K562 (cell line): ENCODE data around the gene RAB6B. TPM values are rescaled to one million over a fixed set of nuclear protein-coding genes. Genes with fewer than 3 reads are reported as not detected.

ENCODE experiments used
- ATAC-seq: fragments of 200-7000 bp; cut with Tn5 transposase; 3 replicates; pipeline ENCODE4 v1.9.1; 2020; ENCODE audit warnings: moderate library complexity
- BruUV-seq: library from RNA; stranded (reverse); fragments of 400-500 nt; replicated peaks from 2 replicates; lab custom pipeline; 2021; lab: Mats Ljungman, UMichigan
- CTCF ChIA-PET: fragments of 300-600 bp; formaldehyde crosslinking; extraction: SDS; loops from one replicate; lab custom pipeline; 2021; ENCODE audit warnings: low intra/inter-chr PET ratio; lab: Yijun Ruan, JAX
- POLR2A ChIA-PET: fragments of 300-600, 350-650 bp; sonication (Branson Sonifier 250); formaldehyde crosslinking; extraction: SDS; loops from one replicate; lab custom pipeline; 2021; ENCODE audit warnings: antibody characterized with exemption, inconsistent platforms; lab: Yijun Ruan, JAX
- DNase-seq, 4 experiments: peaks; one replicate each; pipeline versions ENCODE4 v3.0.0 to v3.0.0-alpha.2; 2011 to 2018; ENCODE audit warnings: low spot score in 3 of 4, mixed read lengths in 3 of 4; ENCODE audit errors: extremely low read depth in 1 of 4
- FAIRE-seq: peaks from 2 replicates; lab custom pipeline; 2011; peaks lifted over from hg19 to GRCh38; lab: Jason Lieb, UNC
- H2AFZ ChIP-seq: 2 replicates; pipeline ENCODE4 v1.6.0; 2011; ENCODE audit warnings: low read depth, low read length, control low read depth, inconsistent platforms
- H3K27ac ChIP-seq: fragments of 200-600 bp; 3 replicates; pipeline ENCODE4 v1.8.0; 2011; ENCODE audit warnings: low read depth, mild to moderate bottlenecking, control low read depth, inconsistent platforms, low read length, moderate library complexity, mixed read lengths; ENCODE audit errors: extremely low read depth
- H3K27me3 ChIP-seq, 2 experiments: fragments of 300-600 bp in 1 of 2; 2 replicates in 1 of 2; 3 replicates in 1 of 2; pipeline versions ENCODE4 v1.6.0 to v1.8.0; 2011; ENCODE audit warnings: inconsistent platforms in 2 of 2, low read length in 2 of 2, mild to moderate bottlenecking in 1 of 2, mixed read lengths in 1 of 2, moderate library complexity in 1 of 2; ENCODE audit not compliant: control insufficient read depth in 2 of 2, insufficient read depth in 2 of 2
- H3K36me3 ChIP-seq: fragments of 300-600 bp; 3 replicates; pipeline ENCODE4 v1.8.0; 2011; ENCODE audit warnings: mild to moderate bottlenecking, low read length, inconsistent platforms; ENCODE audit not compliant: control insufficient read depth, insufficient read depth
- H3K4me1 ChIP-seq, 2 experiments: fragments of 200-600 bp in 1 of 2; replicated peaks in 1 of 2; 2 replicates in 1 of 2; 3 replicates in 1 of 2; pipeline versions ENCODE4 v1.5.1 to v1.8.0; 2011; ENCODE audit warnings: inconsistent platforms in 2 of 2, low read length in 2 of 2, mild to moderate bottlenecking in 1 of 2, mixed read lengths in 1 of 2, moderate library complexity in 1 of 2; ENCODE audit not compliant: control insufficient read depth in 2 of 2, insufficient read depth in 2 of 2
- H3K4me2 ChIP-seq: 2 replicates; pipeline ENCODE4 v1.6.1; 2011; ENCODE audit warnings: low read length, control low read depth, inconsistent platforms, mixed read lengths; ENCODE audit not compliant: insufficient read depth
- H3K4me3 ChIP-seq: fragments of 200-600 bp; sonication (generic), shearing (Covaris generic); 2 replicates; pipeline ENCODE4 v1.5.1; 2016; ENCODE audit warnings: control low read depth, inconsistent platforms
- H3K79me2 ChIP-seq: fragments of 200-600 bp; 3 replicates; pipeline ENCODE4 v1.8.0; 2011; ENCODE audit warnings: low read length, inconsistent platforms; ENCODE audit not compliant: control insufficient read depth, insufficient read depth
- H3K9ac ChIP-seq, 2 experiments: 2 replicates each; pipeline versions ENCODE4 v1.6.0 to v1.6.1; 2011; ENCODE audit warnings: low read depth in 2 of 2, low read length in 2 of 2, control low read depth in 1 of 2, inconsistent platforms in 1 of 2, mild to moderate bottlenecking in 1 of 2, mixed read lengths in 1 of 2; ENCODE audit not compliant: insufficient read depth in 1 of 2
- H3K9me1 ChIP-seq: one replicate; pipeline ENCODE4 v1.6.0; 2011; ENCODE audit warnings: inconsistent platforms, mild to moderate bottlenecking, low read length, moderate library complexity; ENCODE audit not compliant: control insufficient read depth, insufficient read depth
- H3K9me3 ChIP-seq: replicated peaks from 2 replicates; pipeline ENCODE4 v1.5.1; 2011; ENCODE audit warnings: low read depth, low read length, inconsistent platforms; ENCODE audit not compliant: control insufficient read depth, insufficient read depth
- H4K20me1 ChIP-seq: replicated peaks from 2 replicates; pipeline ENCODE4 v1.6.1; 2011; ENCODE audit warnings: low read length, inconsistent platforms, mixed read lengths; ENCODE audit not compliant: control insufficient read depth, insufficient read depth
- GTF3C2 ChIP-seq: IDR thresholded peaks from 3 replicates; pipeline ENCODE4 v1.6.1; 2011; ENCODE audit warnings: borderline replicate concordance, mild to moderate bottlenecking, moderate library complexity; ENCODE audit not compliant: insufficient read length; ENCODE audit errors: extremely low read depth
- THRAP3 ChIP-seq: fragments of 450-650 bp; IDR thresholded peaks from 2 replicates; pipeline ENCODE4 v1.6.1; 2016; ENCODE audit warnings: mild to moderate bottlenecking, inconsistent platforms, borderline replicate concordance
- ZNF143 ChIP-seq: sonication (generic); formaldehyde crosslinking; IDR thresholded peaks from 2 replicates; pipeline ENCODE4 v1.9.0; 2022; ENCODE audit warnings: mild to moderate bottlenecking, missing genetic modification reagents
- WGBS: fragments of 100-300 bp; shearing (Covaris generic); methylation state at CpG from one replicate; pipeline ENCODE4 v1.1.6; 2016; ENCODE audit warnings: low coverage, mixed read lengths; ENCODE audit not compliant: insufficient coverage; ENCODE audit errors: missing lambda C conversion rate; 5-methylcytosine and 5-hydroxymethylcytosine counted together
- in situ Hi-C: fragments of 300-500 bp; cut with MboI; formaldehyde crosslinking; loops from 4 replicates; pipeline ENCODE4 v1.15.0; 2018; ENCODE audit warnings: inconsistent platforms, mixed read lengths
- intact Hi-C: fragments of 100-400 bp; cut with micrococcal nuclease; formaldehyde crosslinking; loops from 2 replicates; pipeline ENCODE4 v1.14.2; 2022
- polyA plus RNA-seq, 8 experiments: library from polyadenylated mRNA; depleted of rRNA in 4 of 8; stranded (reverse) in 5 of 8; unstranded in 3 of 8; fragments of >200 nt; fragmentation: Nextera tagmentation in 2 of 8; fragmentation: Illumina TruSeq in 1 of 8; extraction: Ambion mirVana in 2 of 8; extraction: Trizol in 1 of 8; gene quantifications; 2 replicates each; pipeline versions ENCODE4 v1.2.1 to v1.2.3, GENCODE V29; 2011 to 2014; ENCODE audit warnings: inconsistent platforms in 1 of 8, missing spikeins in 1 of 8
- total RNA-seq, 7 experiments: library from RNA; depleted of rRNA in 6 of 7; stranded (reverse); fragments of >200 nt in 6 of 7; fragmentation: Illumina TruSeq in 2 of 7; extraction: Trizol in 2 of 7; gene quantifications; 2 replicates each; pipeline versions ENCODE4 v1.2.1 to v1.2.3, GENCODE V29; 2011 to 2021; ENCODE audit warnings: low replicate concordance in 1 of 7

RAB6B gene
- total and polyA plus RNA-seq, 9 of the 15 experiments (the other 6 are each of a cell fraction or from before 2014, with no cell fraction given): 0.60 to 18.1 (median 1.5) TPM

GRCh38 chr3:133905376-133905775 lies 9.7 kb upstream of the RAB6B start (continued):
- TF ChIP-seq THRAP3: no peak

GRCh38 chr3:133901847-133902246 lies 6.2 kb upstream of the RAB6B start:
- Histone ChIP-seq H3K27me3 (no peaks in the 10 kb centered on the region), H3K27ac (no peak overlapping the region), H3K4me2 (no peak overlapping the region), H3K9ac (no peak overlapping the region)
- BruUV-seq: no TSS peak
- CTCF ChIA-PET: interaction anchor here (0.5 kb wide), 1 partner anchor 1172 kb away, joined by 3 read pairs; no protein-coding TSS in a partner anchor
- in situ Hi-C loops: loop anchor here (25.0 kb wide), 1 partner anchor 240 kb away; the partner anchor contains the start of gene TOPBP1
- TF ChIP-seq ZNF143 (CRISPR knock-in tag) (no peak), GTF3C2 (no peak)
- TF ChIP-seq, all 486 proteins: peak for 0
- Histone ChIP-seq H3K36me3 (no peaks in the 10 kb centered on the region), H2AFZ (no peak overlapping the region), H3K79me2 (no peaks in the 10 kb centered on the region), H3K9me1 (no peaks in the 10 kb centered on the region), H3K4me1 (0 out of 5 replicates have a peak, but pooled peaks cover 0 to 2% of the 10 kb centered on the region in 2 experiments), H3K9me3 (no peaks in the 10 kb centered on the region), H4K20me1 (no peaks in the 10 kb centered on the region), H3K4me3 (no peak overlapping the region)
- FAIRE-seq (no peak), ATAC-seq (no peak), DNase-seq (no peak)
- 21% methylated on average over 5 of the region's 5 CpGs for WGBS
- POLR2A ChIA-PET: no interaction called here
- intact Hi-C loops: loop anchor here (1.0 to 5.0 kb wide), 3 partner anchors 68 to 240 kb away; partner anchors contain the start of gene TOPBP1
